GM18858 (cell line): ENCODE data around the gene PIK3CG.
A peak's percentile ranks its signal among the peaks of the same experiment; 100 is the strongest.
"Not testable (repeated sequence)": the region's sequence is repeated elsewhere in the genome, so short reads cannot be mapped to it uniquely, and the experiment has no call there.

Source experiments
- ATAC-seq: cut with Tn5 transposase; IDR thresholded peaks from one replicate; pipeline ENCODE4 v1.9.1; 2021; ENCODE audit not compliant: unreplicated experiment

Gene PIK3CG

GRCh38 chr7:106885652-106886051 lies 20.6 kb downstream of the PIK3CG start:
- no peak for ATAC-seq

GRCh38 chr7:106887421-106887820 lies 22.3 kb downstream of the PIK3CG start:
- peak; percentile 60 for ATAC-seq

GRCh38 chr7:106888204-106888603 lies 23.1 kb downstream of the PIK3CG start:
- ATAC-seq: no peak

- no peak for ATAC-seq
Observed at GRCh38 chr7:106890952-106891351, 25.9 kb downstream of the PIK3CG start.

GRCh38 chr7:106891548-106892410 lies 26.7 kb downstream of the PIK3CG start:
- no peak for ATAC-seq

GRCh38 chr7:106893591-106893990 lies 28.5 kb downstream of the PIK3CG start:
- ATAC-seq: no peak

GRCh38 chr7:106895246-106895864 lies 30.3 kb downstream of the PIK3CG start:
- ATAC-seq: peak; percentile 94

GRCh38 chr7:106896231-106896630 lies 31.1 kb downstream of the PIK3CG start:
- no peak for ATAC-seq

GRCh38 chr7:106897553-106897952 lies 32.5 kb downstream of the PIK3CG start:
- not testable (repeated sequence) for ATAC-seq

- ATAC-seq: not testable (repeated sequence)
Observed at GRCh38 chr7:106898967-106899366, 33.9 kb downstream of the PIK3CG start.

- no peak for ATAC-seq
Observed at GRCh38 chr7:106901828-106902441, 36.9 kb downstream of the PIK3CG start.

GRCh38 chr7:106905734-106906133 lies 40.7 kb downstream of the PIK3CG start:
- no peak for ATAC-seq

GRCh38 chr7:106911959-106912358 lies 46.9 kb downstream of the PIK3CG start:
- no peak for ATAC-seq

- no peak for ATAC-seq
Observed at GRCh38 chr7:106914018-106914607, 49.0 kb downstream of the PIK3CG start.

GRCh38 chr7:106915407-106915806 lies 50.3 kb downstream of the PIK3CG start:
- no peak for ATAC-seq

- ATAC-seq: peak; percentile 99
Observed at GRCh38 chr7:106915873-106916272, 50.8 kb downstream of the PIK3CG start.

- ATAC-seq: no peak
Observed at GRCh38 chr7:106916679-106917078, 51.6 kb downstream of the PIK3CG start.

- no peak for ATAC-seq
Observed at GRCh38 chr7:106918991-106919390, 53.9 kb downstream of the PIK3CG start.

GRCh38 chr7:106924468-106924867 lies 59.4 kb downstream of the PIK3CG start:
- not testable (repeated sequence) for ATAC-seq

- no peak for ATAC-seq
Observed at GRCh38 chr7:106926892-106927291, 61.8 kb downstream of the PIK3CG start.

GRCh38 chr7:106927536-106927935 lies 62.5 kb downstream of the PIK3CG start:
- ATAC-seq: no peak
